Liver (tissue), 3 donors: Measurements from ENCODE around the gene BCL2.

Source experiments
- ATF3 ChIP-seq: IDR thresholded peaks from 2 replicates; pipeline ENCODE4 v1.6.1; 2016; ENCODE audit warnings: antibody characterized with exemption
- CTCF ChIP-seq: fragments of 150-350 bp; IDR thresholded peaks from 2 replicates; pipeline ENCODE4 v1.5.1; 2017; ENCODE audit warnings: improper control_type of control experiment, low read depth, low read length; ENCODE audit not compliant: missing input control
- EGR1 ChIP-seq, 2 donors: IDR thresholded peaks; 2 replicates each; pipeline ENCODE4 v1.6.1; 2016 to 2018; ENCODE audit warnings: antibody characterized with exemption in 2 of 2, low read depth in 2 of 2
- FOXA2 ChIP-seq: IDR thresholded peaks from 2 replicates; pipeline ENCODE4 v1.6.1; 2016; ENCODE audit warnings: antibody characterized with exemption
- GABPA ChIP-seq, 2 donors: IDR thresholded peaks in 1 of 2; conservative IDR thresholded peaks in 1 of 2; 2 replicates each; pipeline ENCODE4 v1.6.1; 2016; ENCODE audit warnings: antibody characterized with exemption in 2 of 2, mild to moderate bottlenecking in 1 of 2, moderate library complexity in 1 of 2
- HNF4G ChIP-seq: IDR thresholded peaks from 2 replicates; pipeline ENCODE4 v1.6.1; 2016; ENCODE audit warnings: antibody characterized with exemption
- JUND ChIP-seq, 2 donors: IDR thresholded peaks; 2 replicates each; pipeline ENCODE4 v1.6.1; 2016; ENCODE audit warnings: antibody characterized with exemption in 2 of 2
- MAX ChIP-seq: IDR thresholded peaks from 2 replicates; pipeline ENCODE4 v1.6.1; 2016; ENCODE audit warnings: antibody characterized with exemption
- RAD21 ChIP-seq, 2 donors: IDR thresholded peaks; 2 replicates each; pipeline ENCODE4 v1.6.1; 2016; ENCODE audit warnings: antibody characterized with exemption in 2 of 2, mild to moderate bottlenecking in 2 of 2
- REST ChIP-seq: IDR thresholded peaks from 2 replicates; pipeline ENCODE4 v1.6.1; 2016; ENCODE audit warnings: antibody characterized with exemption, mild to moderate bottlenecking
- SP1 ChIP-seq: IDR thresholded peaks from 2 replicates; pipeline ENCODE4 v1.6.1; 2018; ENCODE audit warnings: antibody characterized with exemption, mild to moderate bottlenecking
- TAF1 ChIP-seq: conservative IDR thresholded peaks from 2 replicates; pipeline ENCODE4 v1.6.1; 2016; ENCODE audit warnings: antibody characterized with exemption, mild to moderate bottlenecking
- donor health status: healthy.
- donor health status: healthy.

- TF ChIP-seq CTCF (no peak), JUND (IDR thresholded peaks at IDR 0.05) (peak in 1 of 2 donors; percentile 26), EGR1 (IDR thresholded peaks at IDR 0.05; ENCODE audit: low read depth in 2 of 2) (no peak), GABPA (IDR thresholded peaks at IDR 0.05 in 1 of 2, conservative IDR thresholded peaks at IDR 0.05 in 1 of 2) (no peak), REST (no peak), MAX (no peak), RAD21 (IDR thresholded peaks at IDR 0.05) (no peak), ATF3 (no peak), SP1 (peak; percentile 78), TAF1 (no peak), HNF4G (peak; percentile 33), FOXA2 (no peak)
These were observed 171.6 kb downstream of the BCL2 start for GRCh38 chr18:63147973-63148372.
